ENCODE data around the gene PDSS2.
"Not testable (repeated sequence)": the region's sequence is repeated elsewhere in the genome, so short reads cannot be mapped to it uniquely, and the experiment has no call there.

GRCh38 chr6:107305994-107306393, 153.4 kb downstream of the PDSS2 start:
- TF ChIP-seq EZH2 (IDR thresholded peaks at IDR 0.05; ENCODE audit: borderline replicate concordance, insufficient read depth, low read depth, low read length, poor library complexity, severe bottlenecking); CTCF (IDR thresholded peaks at IDR 0.05): not testable (repeated sequence)

Measured in B cell (primary cell).